NCI-H510A (cell line): ENCODE measurements around the gene KRT81.
"Not testable (repeated sequence)": the region's sequence is repeated elsewhere in the genome, so short reads cannot be mapped to it uniquely, and the experiment has no call there.

ENCODE experiments used
- DNase-seq: peaks from one replicate; lab custom pipeline; 2025; lab: John Stamatoyannopoulos, UW

KRT81 gene

DNA sequence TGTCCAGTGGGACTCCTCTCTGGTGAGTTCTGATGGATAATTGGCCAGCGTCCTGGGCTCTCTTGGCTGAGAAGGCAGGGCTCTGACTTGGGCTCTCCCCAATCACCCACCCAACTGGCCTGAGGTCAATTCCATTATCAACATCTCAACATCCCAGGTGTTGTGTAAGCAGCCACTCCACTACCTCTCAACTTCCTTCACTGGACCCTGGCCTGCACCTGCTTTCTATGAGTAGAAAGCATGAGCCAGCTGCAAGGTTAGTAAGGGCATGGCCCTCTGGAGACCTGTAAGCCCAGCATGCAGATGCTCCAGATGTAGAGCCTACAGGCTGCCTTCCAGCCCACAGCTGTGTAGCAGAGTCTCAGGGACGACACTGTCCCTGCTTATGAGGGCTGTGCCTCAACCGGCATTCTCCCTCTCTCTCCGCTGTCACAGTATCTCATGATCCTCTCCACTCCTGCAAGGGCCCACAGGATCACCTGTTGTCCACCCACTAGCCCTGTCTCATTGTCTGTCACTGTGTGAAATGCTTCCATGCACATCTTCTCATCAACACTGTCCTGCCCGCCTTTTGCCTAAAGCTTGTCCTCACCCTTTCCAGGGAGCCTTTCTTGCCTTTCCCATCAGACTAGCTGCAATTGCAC is 5.4 kb upstream of the KRT81 start:
- DNase-seq = no peak

DNA sequence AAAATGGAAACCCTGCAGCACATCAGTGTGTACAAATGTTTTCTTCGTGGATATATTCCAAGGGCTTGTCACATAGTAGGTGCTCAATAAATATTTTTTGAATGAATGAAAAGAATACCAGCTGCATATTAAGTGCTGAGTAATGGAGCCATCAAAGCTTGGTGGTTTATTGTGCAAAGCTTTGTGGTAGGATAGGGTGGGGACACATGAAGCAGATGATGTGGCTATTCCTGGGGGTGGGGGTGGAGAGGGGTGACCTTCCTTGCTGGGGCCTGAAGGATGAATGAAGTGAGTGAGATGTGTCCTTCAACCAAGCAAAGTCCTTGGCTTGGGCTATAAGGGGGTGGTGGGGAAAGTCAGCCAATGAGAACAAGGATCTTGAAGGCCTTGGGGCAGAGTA is 4.3 kb upstream of the KRT81 start:
- DNase-seq = no peak

DNA sequence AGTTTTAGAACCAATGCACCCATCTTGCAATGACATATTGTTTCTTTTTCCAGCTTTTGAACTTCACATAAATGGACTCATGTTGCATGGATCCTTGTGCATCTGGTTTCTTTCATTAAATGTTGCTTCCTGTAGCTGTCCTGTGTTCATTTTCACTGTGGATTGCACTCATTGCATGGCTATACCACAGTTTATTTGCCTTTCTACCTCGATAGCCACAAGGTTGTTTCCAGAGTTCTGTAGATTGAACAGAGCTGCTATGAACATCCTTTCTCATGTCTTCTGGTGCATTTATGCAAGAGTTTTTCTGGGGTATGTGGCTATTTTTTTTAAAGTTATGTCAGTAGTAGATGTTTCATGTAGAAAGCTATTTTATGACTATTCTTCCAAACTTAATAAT is 3.5 kb upstream of the KRT81 start:
- DNase-seq = no peak

DNA sequence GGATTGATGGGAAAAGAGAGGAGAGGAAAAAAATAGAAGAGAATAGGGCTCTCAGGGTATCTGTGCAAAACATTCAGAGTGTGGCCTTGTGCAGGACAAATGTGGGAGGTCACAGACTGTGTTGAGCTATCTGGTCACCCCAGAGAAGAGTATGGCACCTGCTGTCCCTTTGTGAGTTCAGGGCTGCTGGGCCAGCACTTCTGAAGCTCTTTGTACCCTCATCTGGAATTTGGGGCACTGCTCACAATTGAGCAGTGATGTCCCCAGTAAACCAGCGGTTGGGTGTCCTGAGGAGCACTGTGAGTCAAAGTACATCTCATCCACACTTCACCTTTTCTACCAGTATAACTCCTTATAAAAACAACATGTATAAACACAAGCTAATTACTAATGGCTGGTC is 2.6 kb upstream of the KRT81 start:
- no peak for DNase-seq

DNA sequence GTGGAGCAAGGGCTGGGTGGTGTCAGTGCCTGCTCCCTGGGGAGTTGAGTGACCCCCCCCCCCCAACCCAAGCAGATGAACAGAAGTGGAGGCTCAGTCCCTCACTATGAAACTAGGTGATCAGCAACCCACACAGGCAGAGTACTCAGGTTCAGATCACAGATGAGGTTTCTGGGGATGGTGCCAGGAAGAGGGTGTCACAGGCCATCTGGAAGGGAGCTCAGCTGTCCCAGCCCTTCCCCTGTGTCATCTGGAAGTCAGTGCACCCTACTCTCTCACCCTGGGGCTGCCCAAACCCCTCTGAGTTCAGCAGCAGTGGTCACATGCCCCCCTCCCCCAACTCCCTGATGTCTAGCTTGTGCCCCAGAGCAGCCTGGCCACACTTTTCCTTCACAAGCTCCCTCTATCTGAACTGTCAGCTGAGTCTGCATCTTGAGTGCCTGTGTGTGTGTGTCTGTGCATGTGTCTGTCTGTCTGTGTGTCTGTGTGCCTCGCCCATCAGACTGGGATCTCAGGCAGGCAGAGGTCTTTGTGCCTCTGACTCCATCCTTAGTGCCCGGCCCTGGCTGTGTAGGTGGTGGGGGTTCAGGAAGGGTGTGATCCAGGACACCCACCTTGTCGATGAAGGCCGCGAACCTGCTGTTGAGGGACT is 725 bp downstream of the KRT81 start:
- not testable (repeated sequence) for DNase-seq

DNA sequence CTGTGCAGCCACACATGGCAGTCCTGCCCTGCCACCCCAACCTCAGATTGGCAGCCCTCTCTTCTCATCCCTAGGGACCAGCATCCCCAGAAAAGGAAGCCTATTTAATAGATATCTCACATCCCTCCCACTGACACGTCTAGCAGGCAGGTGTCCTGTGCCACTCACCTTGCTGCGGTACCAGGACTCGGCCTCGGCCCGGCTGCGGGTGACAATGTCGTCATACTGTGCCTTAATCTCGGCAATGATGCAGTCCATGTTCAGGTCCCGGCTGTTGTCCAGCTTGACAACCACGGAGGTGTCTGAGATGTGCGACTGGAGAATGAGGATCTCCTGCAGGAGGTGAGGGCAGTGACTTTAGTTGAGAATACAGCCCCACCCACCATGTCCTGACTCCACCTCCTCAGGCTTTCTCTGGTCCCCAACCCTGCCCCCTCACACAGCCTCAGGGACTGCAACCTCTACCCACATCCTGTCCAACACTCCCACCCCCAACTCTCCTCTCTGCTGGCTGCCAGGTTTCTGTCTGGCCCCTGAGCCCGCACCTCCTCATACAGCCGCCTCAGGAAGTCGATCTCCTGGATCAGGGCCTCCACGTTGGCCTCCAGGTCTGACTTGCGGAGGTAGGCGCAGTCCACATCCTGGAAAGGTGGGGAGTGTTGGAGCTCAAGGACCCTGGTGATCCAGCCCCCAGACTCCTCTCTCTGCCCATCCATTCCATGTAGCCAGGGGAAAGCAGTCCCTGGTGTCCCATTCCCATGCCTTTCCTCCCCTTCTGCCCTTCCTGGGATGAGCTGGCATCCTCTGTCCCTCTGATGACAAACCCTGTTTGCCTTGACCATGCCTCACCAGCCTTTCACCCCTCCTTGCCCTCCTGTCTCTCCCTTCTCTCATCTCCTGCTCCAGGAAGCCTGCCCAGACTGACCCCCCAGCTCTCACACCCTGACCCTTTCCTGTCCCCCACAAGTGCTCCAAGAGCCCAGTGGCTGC is 3.2 kb downstream of the KRT81 start:
- DNase-seq = not testable (repeated sequence)

DNA sequence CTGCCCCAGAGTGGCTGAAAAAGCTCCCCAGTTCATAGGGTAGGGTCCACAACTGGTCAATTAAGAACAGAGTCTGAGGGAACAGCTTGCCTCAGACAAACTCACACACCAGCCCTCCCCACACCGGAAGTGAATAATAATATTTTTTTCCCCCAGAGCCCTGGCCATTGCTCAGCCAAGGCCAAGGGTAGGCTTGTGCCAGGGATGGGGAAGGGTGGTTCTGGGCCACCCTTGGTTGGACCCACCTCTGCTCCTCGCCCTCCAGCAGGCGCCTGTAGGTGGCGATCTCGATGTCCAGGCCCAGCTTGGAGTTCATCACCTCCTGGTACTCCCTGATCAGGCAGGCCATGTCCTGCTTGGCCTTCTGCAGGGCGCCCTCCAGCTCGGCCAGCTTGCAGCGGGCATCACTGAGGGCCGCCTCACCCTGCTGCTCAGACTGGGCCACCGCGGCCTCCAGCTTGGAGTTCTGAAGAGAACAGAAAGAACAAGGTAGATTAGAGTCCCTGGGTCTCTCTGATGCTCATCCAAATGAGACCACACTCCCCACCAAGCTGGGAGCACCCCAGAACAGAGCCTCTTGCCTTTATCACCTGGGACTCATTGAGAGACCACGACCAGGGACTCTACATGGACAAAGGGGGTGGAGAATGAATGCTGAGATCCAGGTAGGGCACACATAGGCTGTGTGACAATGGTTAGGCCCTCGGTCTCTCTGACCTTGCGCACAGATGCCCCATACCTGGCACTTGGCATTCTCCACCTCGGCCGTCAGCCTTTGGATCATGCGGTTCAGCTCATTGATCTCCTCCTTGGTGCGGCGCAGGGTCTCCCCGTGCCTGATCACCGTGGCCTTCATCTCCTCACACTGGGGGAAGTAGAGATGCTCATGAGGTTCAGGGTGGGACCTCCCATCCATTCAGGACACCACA is 4.2 kb downstream of the KRT81 start:
- DNase-seq = not testable (repeated sequence)

DNA sequence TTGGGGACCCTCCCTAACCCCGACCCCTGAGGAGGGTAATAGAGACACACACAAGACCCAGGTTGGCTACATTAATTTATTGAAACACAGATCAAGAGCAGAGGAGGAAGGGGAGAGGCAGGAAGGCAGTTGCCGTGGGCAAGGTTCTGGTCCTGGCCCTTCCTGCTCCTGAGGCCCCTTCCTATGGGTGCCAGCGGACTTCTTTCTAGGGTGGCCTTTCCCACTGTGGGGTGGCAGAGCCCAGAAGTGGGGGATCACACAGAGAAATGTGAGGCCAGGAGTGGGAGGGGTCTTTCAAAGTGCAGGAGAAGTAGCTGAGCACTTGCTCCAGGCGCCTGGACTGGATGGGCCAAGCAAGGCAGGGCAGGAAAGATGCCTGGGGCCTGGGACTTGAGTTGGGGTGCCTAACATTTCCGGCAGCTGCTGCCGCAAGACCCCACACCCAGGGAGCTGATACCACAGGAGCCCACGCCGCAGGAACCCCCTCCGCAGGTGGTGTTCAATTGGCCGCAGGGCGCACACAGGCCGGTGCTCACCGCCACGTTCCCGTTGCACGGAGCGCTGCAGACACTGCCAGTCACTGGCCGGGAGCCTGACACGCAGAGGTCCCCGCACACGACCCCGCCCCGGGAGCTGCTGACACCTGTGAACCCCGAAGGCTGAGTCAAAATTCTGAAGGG is 5.3 kb downstream of the KRT81 start:
- no peak for DNase-seq

DNA sequence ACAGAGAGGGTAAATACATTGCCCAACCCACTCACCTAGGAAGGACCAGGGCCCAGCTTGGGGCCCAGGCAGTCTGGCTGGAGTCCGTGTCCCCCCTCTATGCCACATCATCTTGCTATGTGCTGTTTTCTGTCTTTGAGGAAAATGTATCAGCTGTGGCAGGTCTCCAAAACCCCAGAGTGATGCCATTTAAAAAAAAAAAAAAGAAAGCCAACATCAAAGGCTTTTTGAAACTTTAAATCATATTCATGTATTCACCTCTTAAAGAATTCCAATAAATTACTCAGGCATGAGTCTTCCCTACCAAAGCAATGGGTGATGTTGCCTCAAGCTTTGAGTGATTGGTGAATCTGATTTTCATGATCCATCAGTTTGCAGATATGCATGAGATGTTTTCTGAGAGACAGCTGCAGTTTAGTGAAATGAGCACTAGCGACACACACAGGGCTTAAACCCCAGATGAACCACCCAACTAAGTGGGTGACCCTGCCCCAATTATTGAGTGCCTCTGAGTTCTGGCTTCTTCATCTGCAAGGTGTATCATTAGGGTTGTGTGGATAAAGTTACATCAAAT is 6.1 kb downstream of the KRT81 start:
- no peak for DNase-seq

DNA sequence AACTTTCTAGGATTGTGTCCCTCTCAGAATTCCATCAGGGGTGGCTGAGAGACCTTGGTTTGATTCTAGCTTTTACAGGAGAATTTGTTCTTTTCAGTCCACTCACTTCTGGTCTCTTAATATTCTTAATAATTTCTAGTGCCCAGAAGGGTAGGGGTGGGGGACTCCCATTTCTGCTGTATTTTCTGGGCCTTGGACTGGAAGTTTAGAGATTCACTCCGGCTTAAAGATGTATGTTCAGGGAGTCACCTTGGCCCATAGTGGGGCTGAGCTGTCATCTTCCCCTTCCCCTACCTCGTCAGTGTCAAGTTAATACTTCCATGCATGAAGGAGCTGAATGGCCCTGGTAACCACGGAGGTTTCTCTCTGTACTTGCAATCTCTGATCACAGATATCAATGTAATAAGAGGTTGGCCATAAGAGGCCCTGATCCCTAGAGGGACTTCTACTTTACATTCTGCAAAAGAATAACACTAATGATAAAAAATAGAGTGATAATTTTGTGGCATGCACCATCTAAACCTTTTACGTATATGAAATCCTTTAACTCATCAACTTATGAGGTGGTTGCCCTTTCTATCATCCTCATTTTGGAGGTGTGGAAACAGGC is 6.7 kb downstream of the KRT81 start:
- DNase-seq = no peak

DNA sequence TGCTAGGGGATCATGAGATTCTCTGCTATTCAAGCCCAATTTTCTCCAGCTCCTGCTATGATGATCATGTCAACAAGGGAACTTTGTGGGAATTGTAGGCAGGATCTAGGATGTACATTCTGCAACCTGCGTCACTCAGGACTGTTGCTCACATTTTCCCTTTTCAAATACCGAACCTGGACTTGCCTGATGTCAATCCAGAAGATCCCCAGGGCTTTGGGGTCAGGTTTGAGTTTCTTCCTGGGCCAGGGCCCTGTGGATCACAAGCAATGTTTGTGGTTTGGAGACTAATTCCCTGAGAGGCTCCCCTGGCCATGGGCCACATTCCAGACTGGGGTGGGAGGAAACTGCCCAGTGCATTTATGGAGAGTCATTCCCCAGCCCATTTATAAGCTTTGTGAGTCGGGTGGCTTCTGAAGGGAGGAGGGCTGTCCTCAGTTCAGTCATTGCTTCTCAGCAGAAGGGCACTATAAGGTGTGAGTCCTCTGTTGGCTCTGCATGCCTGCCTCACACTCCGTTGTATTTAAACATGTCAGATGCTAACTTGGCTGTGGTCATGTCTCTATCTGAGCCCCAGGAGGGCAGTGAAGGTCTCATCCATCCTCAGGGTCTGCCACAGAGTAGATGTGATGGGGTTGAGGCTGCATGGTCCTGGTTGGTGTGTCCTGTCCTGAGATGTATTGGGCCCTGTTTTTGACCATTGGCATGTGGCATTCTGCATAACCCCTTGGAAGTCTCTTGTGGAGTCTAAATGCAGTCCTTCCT is 10.4 kb downstream of the KRT81 start:
- no peak for DNase-seq

DNA sequence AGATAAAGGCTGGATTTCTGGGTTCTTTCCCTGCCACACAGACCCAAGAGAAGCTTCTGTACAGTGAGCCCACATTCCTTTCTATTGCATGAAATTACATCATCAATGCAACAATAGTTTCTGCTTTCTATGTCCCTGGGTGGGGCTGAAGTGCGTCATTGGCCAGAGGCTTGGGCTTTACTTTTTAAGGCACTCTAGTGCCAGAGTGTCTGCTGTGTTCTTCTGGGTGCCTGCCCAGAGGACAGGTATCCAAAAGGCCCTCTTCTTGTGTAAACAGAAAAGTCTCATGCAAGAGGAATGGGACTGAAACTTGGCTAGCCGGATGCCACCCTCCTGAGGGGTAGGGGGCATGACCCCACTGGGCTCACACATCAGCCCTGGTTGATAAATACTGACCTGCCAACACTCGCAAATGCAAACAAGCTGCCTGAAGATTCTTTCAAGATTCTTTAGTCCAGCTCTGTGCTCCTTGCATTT is 11.0 kb downstream of the KRT81 start:
- no peak for DNase-seq

DNA sequence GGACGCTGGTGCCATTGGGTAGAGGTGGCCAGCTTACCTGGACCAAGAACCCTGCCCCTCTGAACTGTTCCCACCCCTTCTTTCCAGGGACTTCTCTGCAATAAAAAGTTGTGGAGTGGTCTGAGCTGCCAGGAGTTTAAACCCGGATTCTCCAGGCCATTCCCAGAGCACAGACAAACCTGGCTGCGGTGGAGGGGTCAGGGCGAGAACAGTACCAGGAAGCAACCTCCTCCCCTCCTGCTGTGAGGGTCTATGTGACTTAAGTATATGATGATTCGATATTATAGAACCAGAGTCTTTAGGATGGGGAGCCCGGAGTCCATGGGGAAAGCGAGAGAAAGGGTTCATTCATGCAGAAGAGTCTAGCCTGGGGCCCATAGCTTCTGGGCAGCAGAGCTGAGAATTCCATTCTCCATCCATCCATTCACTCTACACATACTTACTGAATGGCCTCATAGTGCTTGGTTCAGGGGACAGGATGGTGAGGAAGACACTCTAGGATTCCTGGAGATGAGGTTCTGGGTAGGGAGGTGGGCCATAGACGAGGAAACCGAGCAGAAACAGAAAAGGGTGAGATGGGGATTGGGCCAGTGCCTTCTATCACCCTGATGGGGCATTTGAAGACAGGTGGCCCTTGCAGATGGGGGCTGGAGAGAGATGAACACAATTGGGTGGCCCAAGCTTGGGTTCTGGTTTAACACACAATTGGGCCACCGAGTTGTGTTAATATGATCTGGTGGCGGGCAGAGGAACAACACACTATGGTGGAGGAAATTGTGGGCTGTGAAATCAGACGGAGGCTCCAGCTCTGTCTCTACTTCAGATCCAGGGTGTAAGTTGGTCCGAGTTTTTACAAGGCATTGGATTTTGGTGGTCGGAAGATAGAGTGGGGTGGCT is 11.7 kb downstream of the KRT81 start:
- DNase-seq = no peak

DNA sequence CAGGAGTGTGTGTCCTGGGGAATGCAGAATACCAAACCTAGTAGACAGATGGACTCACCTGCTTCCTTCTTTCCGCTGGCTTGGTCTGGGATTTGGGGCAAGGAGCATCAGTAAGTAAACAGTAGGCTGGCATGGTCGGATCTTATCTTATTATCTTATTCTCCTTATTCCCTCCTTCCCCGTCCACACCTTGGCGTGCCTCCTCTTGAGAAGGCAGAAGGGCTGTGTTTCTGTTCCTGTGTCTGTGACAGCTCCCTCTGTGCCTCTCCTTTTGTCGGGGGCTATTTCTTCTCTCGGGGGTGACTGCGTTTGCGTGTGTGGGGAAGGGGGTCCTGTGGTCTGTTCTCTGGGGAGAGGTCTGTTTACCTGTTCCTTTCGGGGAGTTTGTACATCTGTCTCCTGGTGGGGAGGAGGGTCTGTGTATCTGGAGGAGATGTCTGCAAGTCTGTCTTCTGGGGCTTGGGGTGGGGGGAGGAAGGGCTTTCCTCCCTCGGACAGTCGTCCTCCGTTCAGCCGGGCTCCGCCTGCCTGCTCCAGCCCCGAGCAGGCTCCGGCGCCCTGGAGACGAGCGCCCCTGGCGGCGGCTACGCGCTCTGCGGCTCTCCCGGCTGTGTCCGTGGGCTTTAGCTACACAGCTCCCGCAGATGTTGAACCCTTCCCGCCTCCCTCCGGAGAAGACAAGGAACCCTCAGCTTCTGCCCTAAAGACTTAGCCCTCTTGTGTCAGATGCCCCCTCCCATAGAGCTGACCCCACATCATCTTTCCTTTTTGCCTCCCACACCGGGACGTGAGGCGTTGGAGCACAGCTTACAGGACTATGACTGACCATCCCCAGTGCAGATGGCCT is 12.5 kb downstream of the KRT81 start:
- peak; percentile 39 for DNase-seq

DNA sequence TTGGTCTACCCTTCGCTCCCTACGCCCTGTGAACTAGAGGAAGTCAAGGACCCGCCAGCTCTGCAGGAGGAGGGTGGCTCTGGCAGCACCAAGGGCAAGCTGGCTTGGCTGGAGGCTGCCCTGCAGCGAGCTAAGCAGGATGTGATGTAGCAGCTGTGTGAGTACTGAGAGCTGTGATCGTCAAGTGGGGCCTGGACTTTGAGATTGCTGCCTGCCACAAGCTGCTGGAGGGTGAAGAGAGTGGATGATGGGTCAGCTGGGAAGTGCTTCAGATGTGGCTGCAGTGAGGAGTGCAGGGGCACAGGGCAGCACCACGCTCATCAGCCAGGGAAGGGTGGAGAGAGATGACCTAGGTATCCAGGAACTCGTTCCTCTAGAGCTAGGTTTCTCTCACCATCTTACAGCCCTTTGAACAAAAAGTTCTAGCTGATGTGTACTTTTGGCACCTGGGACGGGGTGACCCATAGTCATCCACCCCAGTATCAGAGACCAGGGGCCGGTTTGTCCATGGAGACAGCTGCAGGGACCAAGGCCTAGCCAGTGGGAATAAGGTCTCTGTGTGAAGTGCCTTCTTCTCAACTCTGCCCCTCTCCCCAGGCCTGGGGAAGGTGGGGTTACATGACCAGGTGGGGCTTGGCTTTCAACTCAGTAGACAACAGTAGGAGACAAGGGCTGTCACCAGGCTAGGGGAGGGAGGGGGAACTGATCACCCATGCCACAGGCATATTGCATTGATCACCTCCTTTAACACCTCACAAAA is 13.7 kb downstream of the KRT81 start:
- peak; percentile 72 for DNase-seq

DNA sequence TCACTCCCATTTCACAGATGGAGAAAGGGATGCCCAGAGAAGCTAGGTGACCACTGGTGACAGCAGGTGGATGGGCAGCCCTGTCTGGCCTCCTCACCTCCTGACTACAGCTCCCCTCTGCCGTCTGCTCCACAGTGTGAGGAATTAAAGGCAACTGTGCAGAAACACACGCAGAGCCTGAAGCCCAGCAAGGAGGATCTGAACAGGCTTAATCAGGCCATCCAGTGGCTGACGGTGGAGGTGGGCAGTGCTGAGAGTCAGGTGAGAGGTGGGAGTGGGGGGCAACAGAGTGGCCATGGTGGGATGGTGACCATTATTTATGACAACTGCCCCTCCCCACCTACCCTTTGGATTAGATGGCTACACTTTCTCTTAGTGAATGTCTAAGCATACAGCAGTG is 15.6 kb downstream of the KRT81 start:
- no peak for DNase-seq
